HepG2 (cell line): ENCODE measurements around the gene RINL.

ENCODE experiments used
- ARHGAP35 ChIP-seq: sonication (generic); formaldehyde crosslinking; IDR thresholded peaks from 2 replicates; pipeline ENCODE4 v1.9.0; 2022; ENCODE audit warnings: mild to moderate bottlenecking, inconsistent platforms, moderate library complexity, missing genetic modification reagents, borderline replicate concordance
- EZH2 ChIP-seq: conservative IDR thresholded peaks from 2 replicates; pipeline ENCODE4 v1.6.1; 2012; ENCODE audit warnings: mild to moderate bottlenecking, low read depth, low read length, moderate library complexity
- IRF1 ChIP-seq: sonication (generic); formaldehyde crosslinking; IDR thresholded peaks from 2 replicates; pipeline ENCODE4 v1.4.0; 2020; ENCODE audit warnings: low read depth, mild to moderate bottlenecking, missing genetic modification reagents
- POLR2AphosphoS5 ChIP-seq: IDR thresholded peaks from 2 replicates; pipeline ENCODE4 v1.6.1; 2012; ENCODE audit warnings: low read depth, low read length
- SP1 ChIP-seq, 2 experiments: fragments of 450-650 bp in 1 of 2; sonication (generic) in 1 of 2; formaldehyde crosslinking in 1 of 2; IDR thresholded peaks; 2 replicates each; pipeline versions ENCODE4 v1.4.0 to v1.6.1; 2016 to 2020; ENCODE audit warnings: missing genetic modification reagents in 1 of 2
- STAG1 ChIP-seq: sonication (generic); formaldehyde crosslinking; IDR thresholded peaks from 2 replicates; pipeline ENCODE4 v1.4.0; 2020; ENCODE audit warnings: missing genetic modification reagents
- ZNF224 ChIP-seq: sonication (generic); formaldehyde crosslinking; IDR thresholded peaks from 2 replicates; pipeline ENCODE4 v1.5.0; 2020; ENCODE audit warnings: mild to moderate bottlenecking, missing genetic modification reagents
- ZNF232 ChIP-seq: sonication (generic); formaldehyde crosslinking; IDR thresholded peaks from 2 replicates; pipeline ENCODE4 v1.4.0; 2020; ENCODE audit warnings: missing genetic modification reagents, borderline replicate concordance
- ZNF850 ChIP-seq: sonication (generic); formaldehyde crosslinking; conservative IDR thresholded peaks from 2 replicates; pipeline ENCODE4 v1.9.0; 2021; ENCODE audit warnings: mild to moderate bottlenecking, missing genetic modification reagents
- TF ChIP-seq, protein P1 (sequence below): sonication (generic); formaldehyde crosslinking; IDR thresholded peaks from 2 replicates; pipeline ENCODE4 v1.5.0; 2020; ENCODE audit warnings: mild to moderate bottlenecking, missing genetic modification reagents, moderate library complexity
- TF ChIP-seq, protein P2 (sequence below): IDR thresholded peaks from 2 replicates; pipeline ENCODE4 v1.6.1; 2016

- TF ChIP-seq SP1 (IDR thresholded peaks at IDR 0.05) (no peak), SP1 (CRISPR knock-in tag; IDR thresholded peaks at IDR 0.05) (no peak), ARHGAP35 (CRISPR knock-in tag) (no peak), ZNF232 (CRISPR knock-in tag) (no peak), POLR2AphosphoS5 (no peak), STAG1 (CRISPR knock-in tag) (no peak), ZNF850 (no peak), ZNF224 (CRISPR knock-in tag) (no peak), EZH2 (no peak), IRF1 (CRISPR knock-in tag) (no peak)
- TF ChIP-seq, protein P1, sequence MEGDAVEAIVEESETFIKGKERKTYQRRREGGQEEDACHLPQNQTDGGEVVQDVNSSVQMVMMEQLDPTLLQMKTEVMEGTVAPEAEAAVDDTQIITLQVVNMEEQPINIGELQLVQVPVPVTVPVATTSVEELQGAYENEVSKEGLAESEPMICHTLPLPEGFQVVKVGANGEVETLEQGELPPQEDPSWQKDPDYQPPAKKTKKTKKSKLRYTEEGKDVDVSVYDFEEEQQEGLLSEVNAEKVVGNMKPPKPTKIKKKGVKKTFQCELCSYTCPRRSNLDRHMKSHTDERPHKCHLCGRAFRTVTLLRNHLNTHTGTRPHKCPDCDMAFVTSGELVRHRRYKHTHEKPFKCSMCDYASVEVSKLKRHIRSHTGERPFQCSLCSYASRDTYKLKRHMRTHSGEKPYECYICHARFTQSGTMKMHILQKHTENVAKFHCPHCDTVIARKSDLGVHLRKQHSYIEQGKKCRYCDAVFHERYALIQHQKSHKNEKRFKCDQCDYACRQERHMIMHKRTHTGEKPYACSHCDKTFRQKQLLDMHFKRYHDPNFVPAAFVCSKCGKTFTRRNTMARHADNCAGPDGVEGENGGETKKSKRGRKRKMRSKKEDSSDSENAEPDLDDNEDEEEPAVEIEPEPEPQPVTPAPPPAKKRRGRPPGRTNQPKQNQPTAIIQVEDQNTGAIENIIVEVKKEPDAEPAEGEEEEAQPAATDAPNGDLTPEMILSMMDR = no peak
- TF ChIP-seq, protein P2, sequence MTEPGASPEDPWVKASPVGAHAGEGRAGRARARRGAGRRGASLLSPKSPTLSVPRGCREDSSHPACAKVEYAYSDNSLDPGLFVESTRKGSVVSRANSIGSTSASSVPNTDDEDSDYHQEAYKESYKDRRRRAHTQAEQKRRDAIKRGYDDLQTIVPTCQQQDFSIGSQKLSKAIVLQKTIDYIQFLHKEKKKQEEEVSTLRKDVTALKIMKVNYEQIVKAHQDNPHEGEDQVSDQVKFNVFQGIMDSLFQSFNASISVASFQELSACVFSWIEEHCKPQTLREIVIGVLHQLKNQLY = no peak
These were observed 29.6 kb upstream of the RINL start for GRCh38 chr19:38907670-38908069.
